Type B pancreatic cell (in vitro differentiated cells): ENCODE results near the gene RASGEF1B. TPM values are rescaled to one million over a fixed set of nuclear protein-coding genes. Genes with fewer than 3 reads are reported as not detected.

Source experiments
- DNase-seq: peaks from one replicate; pipeline ENCODE4 v3.0.0; 2021; ENCODE audit warnings: mixed read lengths; ENCODE audit not compliant: unreplicated experiment; ENCODE audit errors: extremely low spot score
- H3K27ac Mint-ChIP-seq: 2 replicates; pipeline ENCODE4 v1.8.0; 2021; ENCODE audit warnings: mild to moderate bottlenecking, mixed read lengths
- H3K27me3 Mint-ChIP-seq: 2 replicates; pipeline ENCODE4 v1.8.0; 2021; ENCODE audit warnings: mixed read lengths
- H3K36me3 Mint-ChIP-seq: 2 replicates; pipeline ENCODE4 v1.8.0; 2021; ENCODE audit warnings: mixed read lengths
- H3K4me1 Mint-ChIP-seq: one replicate; pipeline ENCODE4 v1.8.0; 2021; ENCODE audit warnings: mixed read lengths; ENCODE audit not compliant: unreplicated experiment
- H3K4me3 Mint-ChIP-seq: 2 replicates; pipeline ENCODE4 v1.8.0; 2021; ENCODE audit warnings: mild to moderate bottlenecking, mixed read lengths
- H3K9me3 Mint-ChIP-seq: 2 replicates; pipeline ENCODE4 v1.8.0; 2021; ENCODE audit warnings: mixed read lengths
- CTCF ChIP-seq: fragments of 200-600 bp; sonication (generic); conservative IDR thresholded peaks from 2 replicates; pipeline ENCODE4 v1.5.0; 2021; ENCODE audit warnings: antibody characterized with exemption, mild to moderate bottlenecking
- total RNA-seq: library from RNA; stranded (reverse); gene quantifications from 2 replicates; pipeline ENCODE4 v1.2.1, GENCODE V29; 2021; ENCODE audit warnings: low replicate concordance

RASGEF1B gene
- total RNA-seq, 1 donor from 2014 or later = 11.0 TPM

- H3K27me3 Mint-ChIP-seq = peaks cover 3% of the 10 kb centered on the region
- no peak overlapping the region for H3K4me3 Mint-ChIP-seq
- no peak for TF ChIP-seq CTCF
- H3K36me3 Mint-ChIP-seq = no peaks in the 10 kb centered on the region
- peaks cover 17% of the 10 kb centered on the region for H3K4me1 Mint-ChIP-seq
- DNase-seq = no peak
- H3K27ac Mint-ChIP-seq = no peak overlapping the region
- H3K9me3 Mint-ChIP-seq = peaks cover 5% of the 10 kb centered on the region
These were observed 26.3 kb upstream of the RASGEF1B start for GRCh38 chr4:81498046-81498445.

GRCh38 chr4:81495345-81495744, 23.6 kb upstream of the RASGEF1B start:
- Mint-ChIP-seq H3K27ac (no peak overlapping the region), H3K36me3 (peaks cover 4% of the 10 kb centered on the region)
- TF ChIP-seq CTCF = no peak

GRCh38 chr4:81494031-81494431, 22.3 kb upstream of the RASGEF1B start:
- H3K4me1 Mint-ChIP-seq = peaks cover 11% of the 10 kb centered on the region
- peaks cover 16% of the 10 kb centered on the region for H3K9me3 Mint-ChIP-seq
- H3K27me3 Mint-ChIP-seq = no peaks in the 10 kb centered on the region
- H3K27ac Mint-ChIP-seq = peak overlapping the region; percentile 68
- no peak for TF ChIP-seq CTCF
- DNase-seq = no peak
- no peak overlapping the region for H3K4me3 Mint-ChIP-seq
- H3K36me3 Mint-ChIP-seq = peaks cover 4% of the 10 kb centered on the region

More at GRCh38 chr4:81495345-81495744, 23.6 kb upstream of the RASGEF1B start:
- peaks cover 17% of the 10 kb centered on the region for H3K4me1 Mint-ChIP-seq
- H3K27me3 Mint-ChIP-seq = no peaks in the 10 kb centered on the region
- H3K4me3 Mint-ChIP-seq = no peak overlapping the region
- peaks cover 16% of the 10 kb centered on the region for H3K9me3 Mint-ChIP-seq
- no peak for DNase-seq

- Mint-ChIP-seq H3K4me1 (peaks cover 6% of the 10 kb centered on the region), H3K27ac (peak overlapping the region; percentile 88), H3K4me3 (peak overlapping the region; percentile 32), H3K27me3 (no peaks in the 10 kb centered on the region), H3K36me3 (peaks cover 4% of the 10 kb centered on the region), H3K9me3 (peaks cover 16% of the 10 kb centered on the region)
- TF ChIP-seq CTCF = no peak
- no peak for DNase-seq
These were observed 21.0 kb upstream of the RASGEF1B start for GRCh38 chr4:81492606-81493230.

GRCh38 chr4:81491943-81492342, 20.2 kb upstream of the RASGEF1B start:
- peaks cover 6% of the 10 kb centered on the region for H3K4me1 Mint-ChIP-seq
- H3K36me3 Mint-ChIP-seq = peaks cover 4% of the 10 kb centered on the region
- no peak for DNase-seq
- H3K27me3 Mint-ChIP-seq = no peaks in the 10 kb centered on the region
- H3K27ac Mint-ChIP-seq = peak overlapping the region; percentile 5
- H3K4me3 Mint-ChIP-seq = no peak overlapping the region
- no peak for TF ChIP-seq CTCF
- peaks cover 16% of the 10 kb centered on the region for H3K9me3 Mint-ChIP-seq
